Esophagus muscularis mucosa (tissue), 4 donors: Measurements from ENCODE around the gene MIB1. TPM values are rescaled to one million over a fixed set of nuclear protein-coding genes. Genes with fewer than 3 reads are reported as not detected.
A peak's percentile ranks its signal among the peaks of the same experiment; 100 is the strongest.

Source experiments
- DNase-seq: peaks from one replicate; pipeline ENCODE4 v3.0.0-alpha.2; 2017; ENCODE audit errors: extremely low spot score
- H3K27ac ChIP-seq, 4 donors: fragments of 200-600 bp; sonication (generic); replicated peaks in 1 of 4; 1 replicate in 3 of 4; 2 replicates in 1 of 4; pipeline ENCODE4 v1.5.1; 2016 to 2019; ENCODE audit warnings: mild to moderate bottlenecking in 1 of 4
- H3K27me3 ChIP-seq, 4 donors: fragments of 200-600 bp; sonication (generic); one replicate each; pipeline versions ENCODE4 v1.5.1 to v1.6.0; 2016 to 2019
- H3K36me3 ChIP-seq, 4 donors: fragments of 200-600 bp; sonication (generic); one replicate each; pipeline ENCODE4 v1.5.1; 2016 to 2019
- H3K4me1 ChIP-seq, 4 donors: fragments of 200-600 bp; sonication (generic); one replicate each; pipeline ENCODE4 v1.5.1; 2016 to 2019
- H3K4me3 ChIP-seq, 4 donors: fragments of 200-600 bp; sonication (generic); 1 replicate in 2 of 4; 2 replicates in 2 of 4; pipeline ENCODE4 v1.5.1; 2016 to 2019; ENCODE audit warnings: mild to moderate bottlenecking in 4 of 4, moderate library complexity in 1 of 4
- H3K9me3 ChIP-seq, 4 donors: fragments of 200-600 bp; sonication (generic); 1 replicate in 3 of 4; 2 replicates in 1 of 4; pipeline ENCODE4 v1.5.1; 2016 to 2019
- CTCF ChIP-seq, 3 experiments: fragments of 200-600 bp in 2 of 3; fragments of 450-650 bp in 1 of 3; sonication (generic) in 2 of 3; IDR thresholded peaks; one replicate each; pipeline ENCODE4 v1.5.1; 2017 to 2019; ENCODE audit warnings: antibody characterized with exemption in 3 of 3, mild to moderate bottlenecking in 2 of 3, moderate library complexity in 1 of 3
- EP300 ChIP-seq: sonication (generic); formaldehyde crosslinking; IDR thresholded peaks from one replicate; pipeline ENCODE4 v1.6.1; 2017; ENCODE audit warnings: antibody characterized with exemption
- POLR2A ChIP-seq: fragments of 450-650 bp; IDR thresholded peaks from one replicate; pipeline ENCODE4 v1.6.1; 2017; ENCODE audit warnings: antibody characterized with exemption, moderate library complexity, mild to moderate bottlenecking, low read depth
- POLR2AphosphoS5 ChIP-seq, 2 donors: sonication (generic); formaldehyde crosslinking; IDR thresholded peaks; one replicate each; pipeline ENCODE4 v1.6.1; 2017; ENCODE audit warnings: antibody characterized with exemption in 2 of 2
- WGBS: methylation state at CpG from one replicate; pipeline ENCODE4 v1.1.5; 2018; 5-methylcytosine and 5-hydroxymethylcytosine counted together
- intact Hi-C: fragments of 100-400 bp; cut with DNase I; formaldehyde crosslinking; loops from one replicate; pipeline ENCODE4 v1.15.1; 2023
- total RNA-seq, 4 donors: library from RNA; depleted of rRNA; stranded (reverse); fragments of >200 nt; gene quantifications; one replicate each; pipeline versions ENCODE4 v1.1.0 to v1.2.1, GENCODE V29; 2016

The MIB1 gene
- total RNA-seq, 4 donors from 2014 or later = 36.0 to 55.3 (median 40.8) TPM

GRCh38 chr18:21742315-21742687 lies 1.7 kb downstream of the MIB1 start:
- intact Hi-C loops = loop anchor here (5.0 to 10.0 kb wide), 2 partner anchors 82 to 140 kb away; partner anchors contain the start of gene ESCO1
- Histone ChIP-seq H3K4me3 (peak overlapping the region; percentile 72 to 100 (median 98)), H3K9me3 (no peaks in the 10 kb centered on the region), H3K4me1 (peaks cover 16 to 50% (median 34%) of the 10 kb centered on the region in 4 donors), H3K36me3 (no peaks in the 10 kb centered on the region), H3K27ac (no peak overlapping the region), H3K27me3 (no peaks in the 10 kb centered on the region)
- TF ChIP-seq POLR2AphosphoS5 (IDR thresholded peaks at IDR 0.05) (no peak), POLR2A (no peak), EP300 (no peak), CTCF (IDR thresholded peaks at IDR 0.05) (no peak)
- DNase-seq = no peak
- WGBS = 77% methylated on average over 5 of the region's 5 CpGs

DNA sequence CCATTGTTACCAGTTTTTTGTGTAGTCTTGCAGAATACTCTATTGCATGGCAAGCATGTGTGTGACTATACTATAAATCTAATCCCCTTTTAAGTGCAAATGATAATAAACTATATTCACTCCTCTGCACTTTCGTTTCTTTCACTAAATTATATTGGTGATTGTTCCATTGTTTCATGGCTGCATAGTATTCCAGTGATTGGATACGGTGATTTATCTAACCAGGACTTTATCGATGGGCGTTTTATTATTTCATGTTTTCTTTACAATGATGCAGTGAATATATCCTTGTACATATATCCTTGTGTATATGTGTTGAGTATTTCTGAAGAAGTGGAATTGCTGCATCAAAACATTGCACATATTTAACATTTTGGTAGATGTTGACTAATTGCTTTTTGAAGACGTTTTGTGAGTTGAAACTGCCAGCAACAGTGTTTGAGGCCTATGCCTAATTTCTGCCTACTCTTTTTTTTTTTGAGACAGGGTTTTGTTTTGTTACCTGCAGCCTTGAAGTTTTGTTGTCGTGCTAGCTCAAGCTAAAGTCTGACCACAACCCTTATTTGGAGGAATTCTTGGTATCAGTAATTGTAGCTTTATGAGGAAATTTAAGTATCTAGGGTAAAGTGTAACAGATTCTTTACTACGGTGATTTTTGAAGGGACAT lies 2.7 kb downstream of the MIB1 start:
- intact Hi-C loops = loop anchor here (5.0 to 10.0 kb wide), 2 partner anchors 82 to 141 kb away; partner anchors contain the start of gene ESCO1
- no peak for DNase-seq
- H3K4me3 ChIP-seq = no peak overlapping the region
- no peaks in the 10 kb centered on the region for H3K9me3 ChIP-seq
- no peak for TF ChIP-seq POLR2A
- TF ChIP-seq EP300 = no peak
- no peak for TF ChIP-seq POLR2AphosphoS5 (IDR thresholded peaks at IDR 0.05)
- TF ChIP-seq CTCF (IDR thresholded peaks at IDR 0.05) = no peak
- H3K36me3 ChIP-seq = no peaks in the 10 kb centered on the region
- H3K27ac ChIP-seq = no peak overlapping the region
- peaks cover 17 to 59% (median 44%) of the 10 kb centered on the region in 4 donors for H3K4me1 ChIP-seq
- H3K27me3 ChIP-seq = no peaks in the 10 kb centered on the region
- 86% methylated on average over 7 of the region's 7 CpGs for WGBS

GRCh38 chr18:21745231-21745630 lies 4.6 kb downstream of the MIB1 start:
- intact Hi-C loops = loop anchor here (10.0 kb wide), 1 partner anchor 80 kb away; no protein-coding TSS in a partner anchor
- no peak overlapping the region for H3K4me3 ChIP-seq
- no peaks in the 10 kb centered on the region for H3K27me3 ChIP-seq
- peaks cover 0 to 2% (median 0%) of the 10 kb centered on the region in 4 donors for H3K36me3 ChIP-seq
- DNase-seq = no peak
- H3K9me3 ChIP-seq = no peaks in the 10 kb centered on the region
- WGBS = 94% methylated on average over 5 of the region's 5 CpGs
- TF ChIP-seq POLR2A = no peak
- no peak for TF ChIP-seq CTCF (IDR thresholded peaks at IDR 0.05)
- no peak overlapping the region for H3K27ac ChIP-seq
- H3K4me1 ChIP-seq = peaks cover 13 to 52% (median 39%) of the 10 kb centered on the region in 4 donors

DNA sequence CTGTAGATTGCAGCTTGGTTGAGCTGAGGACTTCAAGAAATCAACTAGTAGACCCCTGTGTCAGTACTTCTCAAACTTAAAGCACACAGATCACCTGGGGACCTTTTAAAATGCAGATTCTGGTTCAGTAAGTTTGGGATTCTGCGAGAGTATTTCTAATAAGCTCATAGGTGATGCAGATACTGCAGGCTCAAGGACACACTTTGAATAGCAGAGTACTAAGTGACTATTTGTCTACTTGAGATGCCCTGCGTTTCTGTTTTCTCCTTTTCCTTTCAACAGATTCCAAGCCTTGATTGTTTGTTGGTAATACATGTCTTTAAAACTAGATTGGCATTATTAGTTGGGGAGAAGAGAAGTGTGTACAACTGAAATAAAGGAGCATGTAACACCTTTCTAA lies 6.7 kb downstream of the MIB1 start:
- Histone ChIP-seq H3K36me3 (peaks cover 0 to 5% (median 0%) of the 10 kb centered on the region in 4 donors), H3K27ac (no peak overlapping the region), H3K4me3 (no peak overlapping the region), H3K9me3 (no peaks in the 10 kb centered on the region), H3K27me3 (no peaks in the 10 kb centered on the region), H3K4me1 (peaks cover 8 to 56% (median 44%) of the 10 kb centered on the region in 4 donors)
- intact Hi-C loops = loop anchor here (10.0 kb wide), 1 partner anchor 78 kb away; no protein-coding TSS in a partner anchor
- TF ChIP-seq POLR2AphosphoS5 (IDR thresholded peaks at IDR 0.05) = no peak
- no peak for TF ChIP-seq CTCF (IDR thresholded peaks at IDR 0.05)
- TF ChIP-seq EP300 = no peak
- no peak for TF ChIP-seq POLR2A
- 70% methylated on average over 2 of the region's 2 CpGs for WGBS
- no peak for DNase-seq
